ENCODE measurements around the gene ZNF787. TPM values are rescaled to one million over a fixed set of nuclear protein-coding genes. Genes with fewer than 3 reads are reported as not detected.
"Not testable (repeated sequence)": the region's sequence is repeated elsewhere in the genome, so short reads cannot be mapped to it uniquely, and the experiment has no call there.

Gene ZNF787
- total RNA-seq, 2 donors from 2014 or later = 32.2 to 32.5 TPM

DNA sequence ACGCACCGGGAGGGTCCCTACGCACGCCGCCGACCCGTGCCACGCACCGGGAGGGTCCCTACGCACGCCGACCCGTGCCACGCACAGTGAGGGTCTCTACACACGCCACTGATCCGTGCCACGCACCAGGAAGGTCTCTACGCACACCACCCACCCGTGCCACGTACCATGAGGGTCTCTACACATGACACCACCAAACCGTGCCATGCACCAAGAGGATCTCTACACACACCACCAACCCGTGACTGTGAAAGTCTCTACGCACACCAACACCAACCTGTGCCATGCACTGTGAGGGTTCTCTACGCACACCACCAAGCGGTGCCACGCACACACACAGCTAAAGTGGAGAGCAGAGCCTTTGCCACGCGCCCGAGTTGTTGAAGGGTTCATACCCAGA lies 16.7 kb downstream of the ZNF787 start:
- ATAC-seq (no peak), DNase-seq (ENCODE audit: low spot score in 2 of 2) (no peak)
- Mint-ChIP-seq H3K36me3 (peaks cover 0 to 5% of the 10 kb centered on the region in 2 donors), H3K27ac (no peak overlapping the region), H3K9me3 (no peaks in the 10 kb centered on the region)

DNA sequence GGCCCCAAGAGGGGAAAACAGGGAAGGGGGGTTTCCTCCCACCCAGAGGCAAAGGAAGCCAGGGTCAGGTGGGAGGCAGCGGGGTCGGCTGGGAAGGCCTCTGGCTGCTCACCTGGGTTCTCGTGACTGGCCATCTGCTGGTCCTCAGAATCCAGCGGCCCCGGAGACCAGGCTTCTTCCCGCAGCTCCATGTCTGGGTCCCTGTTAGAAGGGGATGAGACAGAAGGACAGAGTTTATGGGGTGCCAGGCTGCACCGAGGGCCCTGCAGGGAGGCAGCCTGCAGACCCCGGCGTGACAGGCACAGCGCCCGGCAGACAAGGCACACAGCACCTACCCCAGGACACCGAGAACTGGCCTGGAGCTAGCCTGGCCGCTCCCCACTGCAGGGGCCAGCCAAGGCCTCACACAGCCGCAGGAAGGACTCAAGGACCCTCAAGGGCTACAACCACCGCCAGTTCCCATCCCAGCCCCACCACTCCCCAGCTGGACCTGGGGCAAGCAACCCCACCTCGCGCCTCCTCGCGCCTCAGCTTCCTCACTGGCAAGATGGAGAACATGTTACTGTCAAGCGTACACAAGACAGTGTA lies 18.0 kb downstream of the ZNF787 start:
- Mint-ChIP-seq H3K9me3 (no peaks in the 10 kb centered on the region), H3K27ac (no peak overlapping the region), H3K36me3 (peaks cover 0 to 5% of the 10 kb centered on the region in 2 donors)
- ATAC-seq (no peak), DNase-seq (ENCODE audit: low spot score in 2 of 2) (no peak)

DNA sequence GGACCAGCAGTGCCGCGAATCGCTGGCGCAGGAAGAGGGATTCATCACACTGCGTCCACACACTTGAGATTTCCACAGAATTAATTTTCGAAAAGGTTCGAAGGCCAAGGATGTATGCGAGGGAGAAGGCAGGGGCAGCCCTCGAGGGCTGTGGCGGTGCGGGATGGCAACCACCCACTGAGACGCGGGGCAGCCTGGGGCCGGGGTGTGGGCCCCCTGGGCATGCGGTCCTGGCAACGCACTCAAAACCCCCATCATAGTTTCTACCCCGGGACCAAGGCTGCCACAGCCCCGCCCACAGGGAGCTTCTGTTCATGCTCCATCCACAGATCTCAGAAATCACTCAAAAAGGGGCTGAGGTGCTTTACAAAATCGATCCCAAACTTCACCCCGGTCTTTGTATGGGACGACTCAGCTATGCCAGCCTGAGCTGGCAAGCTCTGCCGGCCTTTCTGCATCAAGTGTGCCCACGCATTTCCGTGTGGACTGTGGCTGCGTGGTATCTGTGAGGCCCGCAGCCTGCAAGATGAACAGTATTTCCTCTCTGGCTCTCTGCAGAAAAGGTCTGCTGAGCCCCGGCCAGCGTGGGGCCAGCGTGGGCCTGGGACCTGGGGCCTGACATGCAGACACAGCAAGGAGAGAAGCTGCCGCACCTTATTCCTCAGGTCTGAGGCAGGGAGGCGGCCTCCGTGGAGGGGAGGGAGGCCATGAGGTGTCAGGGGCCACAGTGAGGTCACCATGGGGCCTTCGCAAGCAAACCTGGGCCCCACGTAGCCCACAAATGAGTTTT lies 19.2 kb downstream of the ZNF787 start:
- no peak for ATAC-seq
- DNase-seq (ENCODE audit: low spot score in 2 of 2) = no peak
- Mint-ChIP-seq H3K27ac (peak overlapping the region in 1 of 2 donors; percentile 36), H3K9me3 (no peaks in the 10 kb centered on the region), H3K36me3 (peaks cover 0 to 5% of the 10 kb centered on the region in 2 donors)

DNA sequence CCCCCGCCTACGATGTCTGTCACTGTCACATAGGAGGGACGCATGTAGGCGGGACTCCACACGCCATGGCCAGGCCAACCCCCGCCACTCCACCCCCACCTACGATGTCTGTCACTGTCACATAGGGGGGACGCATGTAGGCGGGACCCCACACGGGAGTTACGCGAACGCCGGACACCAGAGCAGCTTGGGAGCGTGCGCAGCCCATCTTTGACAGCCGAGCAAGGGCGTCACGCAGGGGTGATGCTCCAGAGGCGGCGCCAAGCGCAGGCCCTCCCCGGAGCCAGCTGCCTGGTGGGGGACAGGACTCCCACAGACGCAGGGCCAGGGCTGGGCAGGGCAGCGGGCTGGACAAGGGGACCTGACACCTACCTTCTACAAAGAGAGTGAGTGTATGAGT lies 20.0 kb downstream of the ZNF787 start:
- Mint-ChIP-seq H3K9me3 (no peaks in the 10 kb centered on the region), H3K36me3 (peaks cover 0 to 2% of the 10 kb centered on the region in 2 donors), H3K27ac (peak overlapping the region in 1 of 2 donors; percentile 36)
- DNase-seq (ENCODE audit: low spot score in 2 of 2) (no peak), ATAC-seq (no peak)

DNA sequence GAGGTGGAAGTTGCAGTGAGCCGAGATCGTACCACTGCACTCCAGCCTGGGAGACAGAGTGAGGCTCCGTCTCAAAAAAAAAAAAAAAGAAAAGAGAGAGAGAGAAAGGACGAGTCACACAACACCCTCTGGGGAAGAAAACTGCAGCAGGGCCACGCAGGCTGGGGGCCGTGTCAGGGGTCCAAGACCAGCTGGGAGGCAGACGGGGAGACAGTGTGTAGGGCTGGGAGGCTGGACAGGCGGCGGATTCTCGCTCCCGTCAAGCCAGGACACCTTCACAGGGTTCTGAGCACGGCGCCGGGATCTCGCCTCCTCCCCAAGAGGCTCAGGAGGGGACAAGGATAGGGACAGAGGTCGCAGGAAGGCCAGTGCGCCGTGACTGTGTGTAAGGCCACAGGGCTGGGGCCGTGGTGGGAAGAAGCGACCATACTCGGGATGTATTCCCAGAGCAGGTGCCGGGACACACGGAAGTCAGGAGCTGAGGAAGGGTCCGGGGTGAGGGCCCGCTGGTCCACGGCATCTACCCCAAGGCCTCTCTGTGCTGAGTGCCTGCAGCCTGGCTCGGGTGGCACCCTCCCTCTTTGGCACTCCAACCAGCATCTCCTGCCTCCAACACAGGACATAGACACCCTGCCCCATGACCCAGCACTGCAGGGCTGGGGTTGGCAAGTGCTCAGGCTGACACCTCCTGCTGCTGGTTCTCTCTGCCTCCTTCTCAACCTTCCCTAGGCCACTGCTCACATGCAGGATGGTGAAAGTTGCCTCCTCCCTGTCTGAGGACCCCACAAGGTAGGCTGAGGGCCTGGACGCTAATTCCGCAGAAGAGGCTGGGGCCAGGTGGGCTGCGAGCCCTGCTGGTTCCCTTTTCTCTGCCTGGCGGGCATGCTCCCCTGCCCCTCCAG lies 21.2 kb downstream of the ZNF787 start:
- no peaks in the 10 kb centered on the region for H3K9me3 Mint-ChIP-seq
- ATAC-seq = no peak
- H3K27ac Mint-ChIP-seq = peak overlapping the region in 1 of 2 donors; percentile 12
- DNase-seq (ENCODE audit: low spot score in 2 of 2) = no peak
- peaks cover 0 to 10% of the 10 kb centered on the region in 2 donors for H3K36me3 Mint-ChIP-seq

DNA sequence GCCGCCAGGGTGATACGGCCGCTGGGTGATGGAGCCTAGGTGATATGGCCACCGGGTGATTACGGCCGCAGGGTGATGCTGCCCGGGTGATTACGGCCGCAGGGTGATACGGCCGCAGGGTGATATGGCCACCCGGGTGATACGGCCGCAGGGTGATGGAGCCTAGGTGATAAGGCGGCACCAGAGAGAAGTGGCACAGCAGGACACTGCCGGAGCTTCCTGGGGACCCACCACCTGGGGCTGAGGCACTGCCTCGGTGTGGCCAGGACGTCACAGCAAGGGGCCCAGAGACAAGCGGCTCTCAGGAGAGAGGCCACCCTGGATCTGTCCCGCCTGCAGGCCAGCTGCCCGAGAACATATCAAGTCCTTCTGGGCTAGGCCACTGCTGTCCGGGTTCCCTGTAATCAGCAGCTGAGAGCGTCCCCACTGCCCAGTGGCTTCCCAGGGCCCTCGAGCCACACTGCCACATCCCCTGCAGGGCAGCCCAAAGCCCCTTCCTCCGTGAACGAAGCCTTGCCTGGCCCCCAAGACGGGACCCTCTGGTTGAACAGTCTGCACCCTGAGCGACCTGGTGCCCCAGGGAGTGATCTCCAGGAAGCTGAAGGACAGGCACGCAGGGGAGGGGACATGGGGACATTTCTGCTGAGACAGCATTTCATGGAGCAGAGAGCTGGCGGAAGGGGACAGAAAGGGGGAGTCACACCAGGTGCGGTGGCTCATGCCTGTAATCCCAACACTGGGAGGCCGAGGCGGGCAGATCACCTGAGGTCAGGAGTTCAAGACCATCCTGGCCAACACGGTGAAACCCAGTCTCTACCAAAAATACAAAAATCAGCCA lies 22.1 kb downstream of the ZNF787 start:
- ATAC-seq (no peak), DNase-seq (ENCODE audit: low spot score in 2 of 2) (no peak)
- H3K9me3 Mint-ChIP-seq = no peaks in the 10 kb centered on the region
- peak overlapping the region in 1 of 2 donors; percentile 12 for H3K27ac Mint-ChIP-seq
- H3K36me3 Mint-ChIP-seq = peaks cover 0 to 18% of the 10 kb centered on the region in 2 donors

DNA sequence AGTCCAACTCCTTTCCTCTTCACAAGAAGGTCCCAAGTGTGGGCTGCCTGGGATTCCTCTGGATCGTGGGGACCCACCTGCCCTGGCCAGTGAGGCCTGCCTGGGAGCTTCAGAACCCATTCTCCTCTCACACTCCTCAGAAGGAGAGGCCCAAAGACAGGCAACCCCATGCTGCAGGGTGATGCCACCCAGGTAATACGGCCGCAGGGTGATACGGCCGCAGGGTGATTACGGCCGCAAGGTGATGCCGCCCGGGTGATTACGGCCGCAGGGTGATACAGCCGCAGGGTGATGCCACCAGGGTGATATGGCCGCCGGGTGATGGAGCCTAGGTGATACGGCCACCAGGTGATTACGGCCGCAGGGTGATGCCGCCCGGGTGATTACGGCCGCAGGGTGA lies 22.9 kb downstream of the ZNF787 start:
- peaks cover 0 to 25% of the 10 kb centered on the region in 2 donors for H3K36me3 Mint-ChIP-seq
- not testable (repeated sequence) for ATAC-seq

DNA sequence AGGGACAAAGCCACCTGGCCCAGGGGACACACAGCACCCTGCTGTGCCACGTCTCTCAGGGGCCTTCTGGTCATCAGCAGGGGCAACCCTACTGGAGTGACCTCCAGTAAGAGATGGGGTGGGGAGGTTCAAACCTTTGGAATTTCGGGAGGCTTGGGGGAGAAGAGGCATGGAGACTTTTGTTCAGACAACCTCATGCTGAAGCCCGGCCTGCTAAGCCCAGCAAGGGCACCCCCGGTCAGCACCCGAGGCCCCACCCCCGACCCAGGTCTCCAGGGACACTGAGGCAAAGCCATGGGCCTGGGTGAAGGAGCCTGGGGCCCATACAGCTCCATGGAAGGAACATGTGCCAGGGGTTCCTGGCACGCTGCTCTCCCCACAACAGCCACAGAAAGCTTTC lies 23.3 kb downstream of the ZNF787 start:
- Mint-ChIP-seq H3K27ac (no peak overlapping the region), H3K9me3 (peaks cover 0 to 4% of the 10 kb centered on the region in 2 donors), H3K36me3 (peaks cover 0 to 30% of the 10 kb centered on the region in 2 donors)
- ATAC-seq (no peak), DNase-seq (ENCODE audit: low spot score in 2 of 2) (no peak)

More for the DNA sequence above, 22.9 kb downstream of the ZNF787 start:
- not testable (repeated sequence) for H3K9me3 Mint-ChIP-seq; H3K27ac Mint-ChIP-seq; DNase-seq (ENCODE audit: low spot score in 2 of 2)

DNA sequence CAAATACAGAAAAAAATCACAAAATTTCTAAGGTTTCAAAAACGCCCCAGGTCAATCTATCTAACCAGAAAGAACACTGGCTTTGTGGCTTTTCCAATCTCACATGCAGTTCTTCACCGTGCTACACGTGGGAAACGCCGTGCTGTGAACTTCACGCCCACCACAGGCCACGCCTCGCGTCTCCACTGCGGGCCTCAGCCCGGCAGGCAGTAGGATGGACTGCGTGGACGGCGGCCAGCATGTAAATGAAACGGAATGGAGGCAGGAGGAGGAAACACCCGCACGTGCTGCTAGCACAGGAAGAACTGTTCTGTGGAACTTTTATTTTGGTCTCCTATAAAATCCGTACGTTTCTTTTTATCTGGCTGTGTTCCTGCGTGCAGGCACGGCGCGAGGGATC lies 23.8 kb downstream of the ZNF787 start:
- Mint-ChIP-seq H3K27ac (no peak overlapping the region), H3K36me3 (peaks cover 0 to 34% of the 10 kb centered on the region in 2 donors), H3K9me3 (peaks cover 0 to 7% of the 10 kb centered on the region in 2 donors)
- DNase-seq (ENCODE audit: low spot score in 2 of 2) (no peak), ATAC-seq (no peak)

DNA sequence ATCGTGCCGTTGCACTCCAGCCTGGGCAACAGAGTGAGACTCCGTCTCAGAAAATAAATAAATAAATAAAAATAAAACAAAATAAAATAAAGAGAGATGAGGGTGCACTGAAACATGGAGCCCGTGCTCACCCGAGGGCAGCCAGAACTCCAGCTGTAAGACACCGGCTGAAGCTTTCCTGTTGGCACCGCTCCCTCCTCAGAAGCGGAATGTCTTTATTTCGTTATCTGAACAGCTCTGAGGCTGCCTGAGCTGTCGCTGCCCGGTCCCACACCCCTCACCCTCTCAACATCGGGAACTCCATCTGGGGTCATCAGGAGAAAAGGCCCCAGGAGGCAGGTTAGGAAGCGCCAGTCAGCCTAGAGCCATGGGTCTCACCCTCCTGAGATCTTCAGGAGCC lies 24.4 kb downstream of the ZNF787 start:
- ATAC-seq = no peak
- H3K9me3 Mint-ChIP-seq = peaks cover 0 to 7% of the 10 kb centered on the region in 2 donors
- peaks cover 0 to 34% of the 10 kb centered on the region in 2 donors for H3K36me3 Mint-ChIP-seq
- no peak overlapping the region for H3K27ac Mint-ChIP-seq
- no peak for DNase-seq (ENCODE audit: low spot score in 2 of 2)

DNA sequence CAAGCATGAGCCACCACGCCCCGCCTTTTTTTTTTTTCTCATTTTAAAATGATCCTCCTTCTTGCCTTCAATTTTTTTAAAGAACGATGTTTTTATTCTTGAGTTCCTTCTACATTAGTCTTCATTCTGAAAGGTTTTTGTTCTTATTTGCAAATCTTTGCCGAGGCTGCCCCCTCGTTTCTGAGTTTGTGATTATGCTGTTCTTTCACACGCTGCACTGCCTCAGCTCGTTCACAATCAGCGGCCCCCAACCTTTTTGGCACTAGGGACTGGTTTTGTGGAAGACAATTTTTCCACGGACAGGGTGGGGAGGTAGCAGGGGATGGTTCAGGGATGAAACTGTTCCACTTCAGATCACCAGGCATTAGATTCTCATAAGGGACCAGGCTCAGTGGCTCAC lies 26.6 kb downstream of the ZNF787 start:
- Mint-ChIP-seq H3K9me3 (peaks cover 0 to 7% of the 10 kb centered on the region in 2 donors), H3K27ac (no peak overlapping the region), H3K36me3 (peaks cover 0 to 34% of the 10 kb centered on the region in 2 donors)
- DNase-seq (ENCODE audit: low spot score in 2 of 2) (no peak), ATAC-seq (no peak)

DNA sequence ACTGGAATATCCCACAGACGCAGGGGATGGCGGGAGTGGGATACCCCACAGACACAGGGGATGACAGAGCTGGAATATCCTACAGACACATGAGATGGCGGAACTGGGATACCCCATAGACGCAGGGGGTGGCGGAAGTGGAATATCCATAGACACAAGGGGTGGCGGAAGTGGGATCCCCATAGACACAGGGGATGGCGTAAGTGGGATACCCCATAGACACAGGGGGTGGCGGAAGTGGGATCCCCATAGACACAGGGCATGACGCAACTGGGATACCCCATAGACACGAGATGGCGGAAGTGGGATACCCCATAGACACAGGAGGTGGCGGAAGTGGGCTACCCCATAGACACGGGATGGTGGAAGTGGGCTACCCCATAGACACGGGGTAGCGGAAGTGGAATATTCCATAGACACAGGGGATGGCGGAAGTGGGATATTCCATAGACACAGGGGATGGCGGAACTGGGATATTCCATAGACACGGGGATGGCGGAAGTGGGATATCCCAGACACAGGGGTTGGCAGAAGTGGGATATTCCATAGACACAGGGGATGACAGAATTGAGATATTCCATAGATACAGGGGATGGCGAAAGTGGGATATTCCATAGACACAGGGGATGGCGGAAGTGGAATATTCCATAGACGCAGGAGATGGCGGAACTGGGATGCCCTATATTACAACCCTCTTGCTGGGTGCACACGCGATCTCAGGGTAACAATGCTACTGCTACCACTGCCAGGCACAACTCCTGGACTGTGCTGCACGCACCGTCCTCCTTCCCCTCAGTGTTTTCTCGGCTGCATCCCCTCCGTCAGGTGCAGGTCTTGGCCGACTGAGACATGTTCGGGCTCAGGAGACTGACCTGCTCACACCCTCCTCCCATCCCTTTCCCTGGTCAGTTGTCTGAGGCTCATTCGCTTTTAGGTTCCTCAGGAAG lies 28.1 kb downstream of the ZNF787 start:
- ATAC-seq = no peak
- Mint-ChIP-seq H3K36me3 (peaks cover 0 to 34% of the 10 kb centered on the region in 2 donors), H3K9me3 (peaks cover 0 to 7% of the 10 kb centered on the region in 2 donors), H3K27ac (no peak overlapping the region)
- DNase-seq (ENCODE audit: low spot score in 2 of 2) = no peak

DNA sequence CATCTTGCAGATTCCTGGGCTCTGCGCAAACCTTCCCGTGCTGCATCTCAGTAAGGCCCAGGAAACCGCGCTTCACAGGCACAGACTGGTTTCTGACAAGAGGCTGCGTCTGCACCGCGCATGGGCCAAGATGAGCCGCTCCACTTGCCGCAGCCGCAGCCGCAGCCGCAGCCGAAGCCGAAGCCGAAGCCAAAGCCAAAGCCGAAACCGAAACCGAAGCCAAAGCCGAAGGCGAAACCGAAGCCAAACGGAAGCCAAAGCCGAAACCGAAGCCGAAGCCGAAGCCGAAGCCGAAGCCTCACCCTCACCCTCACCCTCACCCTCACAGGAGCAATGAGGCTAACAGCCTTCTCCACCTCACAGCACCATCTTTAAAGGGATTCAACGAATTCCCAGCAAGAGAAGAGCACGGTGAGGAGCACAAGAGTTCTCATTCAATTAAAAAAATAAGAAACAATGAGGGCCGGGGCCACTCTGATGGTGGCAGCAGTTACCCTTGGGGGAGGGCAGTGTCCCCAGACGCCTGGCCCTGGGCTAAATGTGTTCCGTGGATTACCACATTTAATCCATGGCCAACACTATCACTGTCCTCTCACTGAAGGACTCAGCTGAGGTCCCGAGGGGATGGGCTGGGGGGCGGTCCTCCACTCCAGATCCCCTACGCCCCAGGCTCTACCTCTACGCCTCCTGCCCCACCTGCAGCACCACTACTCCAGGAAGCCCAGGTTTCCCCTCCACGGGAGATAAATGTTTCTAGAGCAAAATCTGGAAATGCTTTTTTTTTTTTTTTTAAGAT lies 29.1 kb downstream of the ZNF787 start:
- Mint-ChIP-seq H3K27ac (no peak overlapping the region), H3K36me3 (peaks cover 0 to 34% of the 10 kb centered on the region in 2 donors), H3K9me3 (peaks cover 0 to 7% of the 10 kb centered on the region in 2 donors)
- ATAC-seq = no peak
- DNase-seq (ENCODE audit: low spot score in 2 of 2) = no peak

DNA sequence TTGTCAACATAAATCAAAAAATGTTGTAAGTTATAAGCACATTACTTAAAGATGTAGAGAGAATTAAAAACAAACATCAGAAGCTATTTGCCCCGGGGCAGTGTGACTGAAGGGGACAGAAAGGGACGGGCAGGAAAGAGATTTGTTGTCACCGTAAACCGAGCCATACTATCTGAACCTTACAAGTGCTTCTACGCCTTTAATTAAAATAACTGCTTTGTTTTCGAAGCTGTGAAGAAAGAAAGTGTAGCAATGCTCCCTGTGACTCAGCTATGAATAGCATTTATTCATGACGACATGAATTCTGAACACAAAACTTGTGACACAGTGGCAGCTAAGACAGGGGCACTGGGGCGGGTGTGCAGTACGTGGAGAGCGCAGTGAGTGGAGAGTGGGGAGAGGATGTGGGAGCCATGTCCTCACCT lies 30.0 kb downstream of the ZNF787 start:
- ATAC-seq (no peak), DNase-seq (ENCODE audit: low spot score in 2 of 2) (no peak)

More for the DNA sequence above, 30.0 kb downstream of the ZNF787 start:
- H3K36me3 Mint-ChIP-seq = peaks cover 0 to 34% of the 10 kb centered on the region in 2 donors
- peak overlapping the region in 1 of 2 donors; percentile 78 for H3K27ac Mint-ChIP-seq
- peaks cover 0 to 7% of the 10 kb centered on the region in 2 donors for H3K9me3 Mint-ChIP-seq
